ENCODE measurements around the gene ADARB2.

- TF ChIP-seq CTCF (IDR thresholded peaks at IDR 0.05; ENCODE audit: insufficient read depth, low read length) (no peak), REST (IDR thresholded peaks at IDR 0.05; ENCODE audit: insufficient replicate concordance, low read depth) (no peak), POLR2AphosphoS5 (IDR thresholded peaks at IDR 0.05; ENCODE audit: low read depth) (no peak), GABPA (IDR thresholded peaks at IDR 0.05; ENCODE audit: low read depth) (no peak)
Measured at GRCh38 chr10:1335642-1336041, 401.7 kb downstream of the ADARB2 start.

Measured in HL-60 (cell line).